Measurements from ENCODE around the gene PAPOLA.

- TF ChIP-seq CTCF (conservative IDR thresholded peaks at IDR 0.05 in 1 of 2, IDR thresholded peaks at IDR 0.05 in 1 of 2; ENCODE audit: extremely low read depth in 1 of 2, insufficient read depth in 1 of 2, low read depth in 1 of 2, low read length in 2 of 2) (no peak), EZH2 (IDR thresholded peaks at IDR 0.05; ENCODE audit: borderline replicate concordance, low read length) (no peak)
Observed at GRCh38 chr14:96538990-96539317, 36.8 kb downstream of the PAPOLA start.

Measured in mammary epithelial cell (primary cell).